ENCODE measurements around the gene RNGTT.
"Not testable (repeated sequence)": the region's sequence is repeated elsewhere in the genome, so short reads cannot be mapped to it uniquely, and the experiment has no call there.

RNGTT gene

GRCh38 chr6:88810701-88811100 is 152.7 kb downstream of the RNGTT start:
- no peak overlapping the region for H3K4me3 ChIP-seq (ENCODE audit: low read length)
- H3K4me1 ChIP-seq (ENCODE audit: control insufficient read depth, insufficient read depth, low read length): no peaks in the 10 kb centered on the region
- no peaks in the 10 kb centered on the region for H3K9me3 ChIP-seq (ENCODE audit: control insufficient read depth, insufficient read depth, low read length)
- DNase-seq (ENCODE audit: low read depth, low spot score): no peak
- H3K36me3 ChIP-seq (ENCODE audit: control insufficient read depth, insufficient read depth, low read length): no peaks in the 10 kb centered on the region
- no peak overlapping the region for H3K27ac ChIP-seq (ENCODE audit: low read length)
- no CpG with 5 or more reads among the region's 1 CpG for WGBS (ENCODE audit: insufficient coverage, insufficient read length)
- H3K27me3 ChIP-seq (ENCODE audit: control insufficient read depth, insufficient read depth, low read length): no peaks in the 10 kb centered on the region

- Histone ChIP-seq H3K4me3 (ENCODE audit: low read length) (no peak overlapping the region), H3K27ac (ENCODE audit: low read length) (no peak overlapping the region), H3K27me3 (ENCODE audit: control insufficient read depth, insufficient read depth, low read length) (no peaks in the 10 kb centered on the region), H3K4me1 (ENCODE audit: control insufficient read depth, insufficient read depth, low read length) (no peaks in the 10 kb centered on the region), H3K9me3 (ENCODE audit: control insufficient read depth, insufficient read depth, low read length) (no peaks in the 10 kb centered on the region), H3K36me3 (ENCODE audit: control insufficient read depth, insufficient read depth, low read length) (no peaks in the 10 kb centered on the region)
- DNase-seq (ENCODE audit: low read depth, low spot score): no peak
- WGBS (ENCODE audit: insufficient coverage, insufficient read length): no CpG with 5 or more reads among the region's 5 CpGs
Observed at GRCh38 chr6:88810089-88810488, 153.3 kb downstream of the RNGTT start.

GRCh38 chr6:88808381-88808780 is 155.0 kb downstream of the RNGTT start:
- Histone ChIP-seq H3K27ac (ENCODE audit: low read length) (no peak overlapping the region), H3K36me3 (ENCODE audit: control insufficient read depth, insufficient read depth, low read length) (no peaks in the 10 kb centered on the region), H3K27me3 (ENCODE audit: control insufficient read depth, insufficient read depth, low read length) (no peaks in the 10 kb centered on the region), H3K9me3 (ENCODE audit: control insufficient read depth, insufficient read depth, low read length) (no peaks in the 10 kb centered on the region), H3K4me1 (ENCODE audit: control insufficient read depth, insufficient read depth, low read length) (no peaks in the 10 kb centered on the region), H3K4me3 (ENCODE audit: low read length) (no peak overlapping the region)
- no peak for DNase-seq (ENCODE audit: low read depth, low spot score)

GRCh38 chr6:88807622-88808021 is 155.8 kb downstream of the RNGTT start:
- no peak for DNase-seq (ENCODE audit: low read depth, low spot score)
- H3K36me3 ChIP-seq (ENCODE audit: control insufficient read depth, insufficient read depth, low read length): no peaks in the 10 kb centered on the region
- no peaks in the 10 kb centered on the region for H3K4me1 ChIP-seq (ENCODE audit: control insufficient read depth, insufficient read depth, low read length)
- H3K9me3 ChIP-seq (ENCODE audit: control insufficient read depth, insufficient read depth, low read length): no peaks in the 10 kb centered on the region
- WGBS (ENCODE audit: insufficient coverage, insufficient read length): no CpG with 5 or more reads among the region's 1 CpG
- no peaks in the 10 kb centered on the region for H3K27me3 ChIP-seq (ENCODE audit: control insufficient read depth, insufficient read depth, low read length)
- H3K4me3 ChIP-seq (ENCODE audit: low read length): no peak overlapping the region
- H3K27ac ChIP-seq (ENCODE audit: low read length): no peak overlapping the region

GRCh38 chr6:88806728-88807127 is 156.7 kb downstream of the RNGTT start:
- WGBS (ENCODE audit: insufficient coverage, insufficient read length): no CpG with 5 or more reads among the region's 4 CpGs
- no peak for DNase-seq (ENCODE audit: low read depth, low spot score)

GRCh38 chr6:88804701-88805100 is 158.7 kb downstream of the RNGTT start:
- H3K4me1 ChIP-seq (ENCODE audit: control insufficient read depth, insufficient read depth, low read length): no peaks in the 10 kb centered on the region
- H3K27me3 ChIP-seq (ENCODE audit: control insufficient read depth, insufficient read depth, low read length): no peaks in the 10 kb centered on the region
- no peaks in the 10 kb centered on the region for H3K9me3 ChIP-seq (ENCODE audit: control insufficient read depth, insufficient read depth, low read length)
- no peak overlapping the region for H3K27ac ChIP-seq (ENCODE audit: low read length)
- no CpG with 5 or more reads among the region's 2 CpGs for WGBS (ENCODE audit: insufficient coverage, insufficient read length)
- H3K4me3 ChIP-seq (ENCODE audit: low read length): no peak overlapping the region
- DNase-seq (ENCODE audit: low read depth, low spot score): no peak
- H3K36me3 ChIP-seq (ENCODE audit: control insufficient read depth, insufficient read depth, low read length): no peaks in the 10 kb centered on the region

More at GRCh38 chr6:88806728-88807127, 156.7 kb downstream of the RNGTT start:
- no peaks in the 10 kb centered on the region for H3K27me3 ChIP-seq (ENCODE audit: control insufficient read depth, insufficient read depth, low read length)
- no peaks in the 10 kb centered on the region for H3K36me3 ChIP-seq (ENCODE audit: control insufficient read depth, insufficient read depth, low read length)
- no peak overlapping the region for H3K4me3 ChIP-seq (ENCODE audit: low read length)
- no peaks in the 10 kb centered on the region for H3K9me3 ChIP-seq (ENCODE audit: control insufficient read depth, insufficient read depth, low read length)
- H3K27ac ChIP-seq (ENCODE audit: low read length): no peak overlapping the region
- no peaks in the 10 kb centered on the region for H3K4me1 ChIP-seq (ENCODE audit: control insufficient read depth, insufficient read depth, low read length)

- Histone ChIP-seq H3K27me3 (ENCODE audit: control insufficient read depth, insufficient read depth, low read length) (no peaks in the 10 kb centered on the region), H3K4me1 (ENCODE audit: control insufficient read depth, insufficient read depth, low read length) (no peaks in the 10 kb centered on the region), H3K27ac (ENCODE audit: low read length) (no peak overlapping the region), H3K4me3 (ENCODE audit: low read length) (no peak overlapping the region), H3K36me3 (ENCODE audit: control insufficient read depth, insufficient read depth, low read length) (no peaks in the 10 kb centered on the region), H3K9me3 (ENCODE audit: control insufficient read depth, insufficient read depth, low read length) (no peaks in the 10 kb centered on the region)
- DNase-seq (ENCODE audit: low read depth, low spot score): no peak
Observed at GRCh38 chr6:88785478-88785877, 177.9 kb downstream of the RNGTT start.

- DNase-seq (ENCODE audit: low read depth, low spot score): peak; percentile 57
- H3K4me1 ChIP-seq (ENCODE audit: control insufficient read depth, insufficient read depth, low read length): no peaks in the 10 kb centered on the region
- H3K9me3 ChIP-seq (ENCODE audit: control insufficient read depth, insufficient read depth, low read length): no peaks in the 10 kb centered on the region
- H3K36me3 ChIP-seq (ENCODE audit: control insufficient read depth, insufficient read depth, low read length): no peaks in the 10 kb centered on the region
- WGBS (ENCODE audit: insufficient coverage, insufficient read length): no CpG with 5 or more reads among the region's 5 CpGs
- H3K4me3 ChIP-seq (ENCODE audit: low read length): no peak overlapping the region
- no peak overlapping the region for H3K27ac ChIP-seq (ENCODE audit: low read length)
- no peaks in the 10 kb centered on the region for H3K27me3 ChIP-seq (ENCODE audit: control insufficient read depth, insufficient read depth, low read length)
Observed at GRCh38 chr6:88780714-88781389, 182.6 kb downstream of the RNGTT start.

GRCh38 chr6:88775866-88776571 is 187.4 kb downstream of the RNGTT start:
- no peak overlapping the region for H3K4me3 ChIP-seq (ENCODE audit: low read length)
- no CpG with 5 or more reads among the region's 8 CpGs for WGBS (ENCODE audit: insufficient coverage, insufficient read length)
- no peaks in the 10 kb centered on the region for H3K4me1 ChIP-seq (ENCODE audit: control insufficient read depth, insufficient read depth, low read length)
- H3K9me3 ChIP-seq (ENCODE audit: control insufficient read depth, insufficient read depth, low read length): no peaks in the 10 kb centered on the region
- DNase-seq (ENCODE audit: low read depth, low spot score): no peak
- no peak overlapping the region for H3K27ac ChIP-seq (ENCODE audit: low read length)
- no peaks in the 10 kb centered on the region for H3K36me3 ChIP-seq (ENCODE audit: control insufficient read depth, insufficient read depth, low read length)
- no peaks in the 10 kb centered on the region for H3K27me3 ChIP-seq (ENCODE audit: control insufficient read depth, insufficient read depth, low read length)

- H3K27me3 ChIP-seq (ENCODE audit: control insufficient read depth, insufficient read depth, low read length); H3K36me3 ChIP-seq (ENCODE audit: control insufficient read depth, insufficient read depth, low read length); H3K27ac ChIP-seq (ENCODE audit: low read length); H3K9me3 ChIP-seq (ENCODE audit: control insufficient read depth, insufficient read depth, low read length); H3K4me3 ChIP-seq (ENCODE audit: low read length); H3K4me1 ChIP-seq (ENCODE audit: control insufficient read depth, insufficient read depth, low read length); DNase-seq (ENCODE audit: low read depth, low spot score): not testable (repeated sequence)
- no CpG with 5 or more reads among the region's 2 CpGs for WGBS (ENCODE audit: insufficient coverage, insufficient read length)
Observed at GRCh38 chr6:88768114-88768513, 195.3 kb downstream of the RNGTT start.

- no CpG with 5 or more reads among the region's 3 CpGs for WGBS (ENCODE audit: insufficient coverage, insufficient read length)
- DNase-seq (ENCODE audit: low read depth, low spot score): no peak
- Histone ChIP-seq H3K27me3 (ENCODE audit: control insufficient read depth, insufficient read depth, low read length) (no peaks in the 10 kb centered on the region), H3K4me3 (ENCODE audit: low read length) (no peak overlapping the region), H3K27ac (ENCODE audit: low read length) (no peak overlapping the region), H3K9me3 (ENCODE audit: control insufficient read depth, insufficient read depth, low read length) (no peaks in the 10 kb centered on the region), H3K4me1 (ENCODE audit: control insufficient read depth, insufficient read depth, low read length) (no peaks in the 10 kb centered on the region), H3K36me3 (ENCODE audit: control insufficient read depth, insufficient read depth, low read length) (no peaks in the 10 kb centered on the region)
Observed at GRCh38 chr6:88764081-88764480, 199.3 kb downstream of the RNGTT start.

All from iPS DF 6.9 (cell line).